Keratinocyte (primary cell): Measurements from ENCODE around the gene WNT8A. TPM values are rescaled to one million over a fixed set of nuclear protein-coding genes. Genes with fewer than 3 reads are reported as not detected.

ENCODE experiments used
- DNase-seq: peaks from one replicate; pipeline ENCODE4 v3.0.0-alpha.2; 2011; ENCODE audit warnings: low read depth, missing footprints, low spot score
- FAIRE-seq: peaks from 2 replicates; lab custom pipeline; 2011; peaks lifted over from hg19 to GRCh38; lab: Jason Lieb, UNC
- H2AFZ ChIP-seq: 2 replicates; pipeline ENCODE4 v1.6.0; 2012; ENCODE audit warnings: low read length, control low read depth, inconsistent platforms; ENCODE audit not compliant: control insufficient read depth
- H3K27ac ChIP-seq: 2 replicates; pipeline ENCODE4 v1.5.1; 2011; ENCODE audit warnings: low read length; ENCODE audit not compliant: control insufficient read depth, insufficient read depth
- H3K27me3 ChIP-seq: 3 replicates; pipeline ENCODE4 v1.6.0; 2011; ENCODE audit warnings: low read length; ENCODE audit not compliant: control insufficient read depth, insufficient read depth; ENCODE audit errors: extremely low read depth
- H3K36me3 ChIP-seq, 2 experiments: 2 replicates in 1 of 2; 3 replicates in 1 of 2; pipeline ENCODE4 v1.5.1; 2011; ENCODE audit warnings: low read length in 2 of 2, mild to moderate bottlenecking in 1 of 2; ENCODE audit not compliant: control insufficient read depth in 2 of 2, insufficient read depth in 2 of 2; ENCODE audit errors: extremely low read depth in 1 of 2
- H3K4me1 ChIP-seq: 3 replicates; pipeline ENCODE4 v1.5.1; 2011; ENCODE audit warnings: low read length; ENCODE audit not compliant: control insufficient read depth, insufficient read depth; ENCODE audit errors: extremely low read depth
- H3K4me2 ChIP-seq: 3 replicates; pipeline ENCODE4 v1.6.0; 2011; ENCODE audit warnings: low read depth, low read length; ENCODE audit not compliant: control insufficient read depth, insufficient read depth; ENCODE audit errors: extremely low read depth
- H3K4me3 ChIP-seq, 3 experiments: fragments of 200-600 bp in 1 of 3; sonication (generic) in 1 of 3; 2 replicates in 2 of 3; 3 replicates in 1 of 3; pipeline ENCODE4 v1.5.1; 2011 to 2016; ENCODE audit warnings: low read length in 3 of 3, mild to moderate bottlenecking in 3 of 3, control low read depth in 2 of 3, inconsistent platforms in 1 of 3, low read depth in 1 of 3, mixed read lengths in 1 of 3, mixed run types in 1 of 3, moderate library complexity in 1 of 3; ENCODE audit not compliant: control insufficient read depth in 2 of 3, insufficient read depth in 2 of 3; ENCODE audit errors: extremely low read depth in 1 of 3
- H3K79me2 ChIP-seq: 2 replicates; pipeline ENCODE4 v1.6.0; 2012; ENCODE audit warnings: low read length; ENCODE audit not compliant: control insufficient read depth, insufficient read depth
- H3K9ac ChIP-seq: 3 replicates; pipeline ENCODE4 v1.6.0; 2011; ENCODE audit warnings: low read length; ENCODE audit not compliant: control insufficient read depth, insufficient read depth; ENCODE audit errors: extremely low read depth
- H3K9me1 ChIP-seq: 3 replicates; pipeline ENCODE4 v1.6.0; 2011; ENCODE audit warnings: low read length; ENCODE audit not compliant: control insufficient read depth, insufficient read depth; ENCODE audit errors: extremely low read depth
- H3K9me3 ChIP-seq: 2 replicates; pipeline ENCODE4 v1.5.1; 2012; ENCODE audit warnings: low read depth, low read length; ENCODE audit not compliant: control insufficient read depth
- H4K20me1 ChIP-seq: 3 replicates; pipeline ENCODE4 v1.6.0; 2011; ENCODE audit warnings: low read length; ENCODE audit not compliant: control insufficient read depth, insufficient read depth; ENCODE audit errors: extremely low read depth
- CTCF ChIP-seq, 3 experiments: IDR thresholded peaks in 1 of 3; conservative IDR thresholded peaks in 1 of 3; optimal IDR thresholded peaks in 1 of 3; 2 replicates in 2 of 3; 3 replicates in 1 of 3; pipeline versions ENCODE3 to v1.5.1; 2011; ENCODE audit warnings: low read length in 3 of 3, mild to moderate bottlenecking in 3 of 3, moderate library complexity in 2 of 3, control low read depth in 1 of 3, inconsistent platforms in 1 of 3; ENCODE audit not compliant: insufficient read depth in 2 of 3; ENCODE audit errors: extremely low read depth in 1 of 3
- EZH2 ChIP-seq: IDR thresholded peaks from one replicate; pipeline ENCODE4 v1.6.1; 2012; ENCODE audit warnings: inconsistent platforms, mild to moderate bottlenecking, low read length, moderate library complexity
- dilution Hi-C: fragments of 300-500 bp; cut with MboI; formaldehyde crosslinking; loops from one replicate; pipeline ENCODE4 v1.7.0; 2020; ENCODE audit warnings: low sequenced_read_pairs; ENCODE audit not compliant: extremely low pct_ligation_motif_present
- polyA plus RNA-seq, 5 experiments: library from polyadenylated mRNA; depleted of rRNA in 3 of 5; stranded (reverse) in 3 of 5; stranded (forward) in 1 of 5; unstranded in 1 of 5; fragments of >200 nt; gene quantifications; 1 replicate in 1 of 5; 2 replicates in 3 of 5; 3 replicates in 1 of 5; pipeline versions ENCODE4 v1.2.1 to v1.2.3, GENCODE V29; 2011 to 2012; ENCODE audit warnings: missing spikeins in 2 of 5, low read depth in 1 of 5, low replicate concordance in 1 of 5

WNT8A gene
- polyA plus RNA-seq, 1 donor (not counting 4 experiments of a cell fraction or from before 2014, with no cell fraction given), result not detected

DNA sequence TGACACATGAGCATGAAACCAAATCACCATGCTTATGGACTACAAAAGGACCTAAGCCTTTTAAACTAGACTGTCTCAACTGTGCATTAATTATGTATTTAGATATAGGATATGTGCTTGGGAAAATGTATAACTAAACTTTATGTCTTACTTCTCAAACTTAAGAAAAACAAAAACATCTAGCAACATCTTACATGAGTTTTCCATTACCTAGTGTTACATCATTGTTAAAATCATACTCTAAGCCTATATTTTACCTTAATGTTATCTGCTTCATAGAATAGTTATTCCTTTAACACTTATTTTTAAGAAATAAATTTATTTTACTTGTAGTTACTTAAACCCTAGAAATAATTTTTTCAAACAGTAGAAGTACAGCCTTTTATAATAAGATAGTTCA, 31.4 kb downstream of the WNT8A start:
- no peak for TF ChIP-seq EZH2
- no peak for TF ChIP-seq CTCF (optimal IDR thresholded peaks at IDR 0.05 in 1 of 3, IDR thresholded peaks at IDR 0.05 in 1 of 3, conservative IDR thresholded peaks at IDR 0.05 in 1 of 3; ENCODE audit: extremely low read depth in 1 of 3, insufficient read depth in 2 of 3, low read length in 3 of 3)
- no peaks in the 10 kb centered on the region for H3K79me2 ChIP-seq
- H3K9me1 ChIP-seq, result no peaks in the 10 kb centered on the region
- H3K4me1 ChIP-seq, result no peaks in the 10 kb centered on the region
- FAIRE-seq (no peak), DNase-seq (no peak)
- H4K20me1 ChIP-seq, result no peaks in the 10 kb centered on the region
- H3K4me2 ChIP-seq, result no peak overlapping the region
- H3K9ac ChIP-seq, result no peak overlapping the region
- H3K9me3 ChIP-seq, result no peaks in the 10 kb centered on the region
- H2AFZ ChIP-seq, result no peak overlapping the region
- no peak overlapping the region for H3K4me3 ChIP-seq
- no peaks in the 10 kb centered on the region for H3K36me3 ChIP-seq
- dilution Hi-C loops, result no loop called here
- no peaks in the 10 kb centered on the region for H3K27me3 ChIP-seq
- no peak overlapping the region for H3K27ac ChIP-seq

DNA sequence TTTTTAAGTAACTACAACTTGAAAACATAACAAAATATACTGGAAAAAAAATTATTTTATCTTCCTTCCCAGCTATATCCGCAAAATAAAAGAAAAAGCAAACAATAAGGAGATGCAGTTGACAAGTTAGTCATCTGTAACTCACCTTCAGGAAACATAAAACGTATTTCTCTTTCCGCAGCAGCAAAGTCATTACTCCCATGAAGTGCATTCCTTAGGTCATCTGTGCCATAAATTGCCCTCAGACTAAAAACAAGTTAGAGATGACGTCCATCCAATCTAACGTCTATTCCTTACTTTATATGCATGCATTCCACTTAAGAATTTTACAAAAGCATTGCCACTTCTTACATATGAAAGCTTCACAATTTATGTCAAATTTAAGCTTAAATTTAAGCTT, 44.5 kb downstream of the WNT8A start:
- Histone ChIP-seq H3K36me3 (no peaks in the 10 kb centered on the region), H3K27me3 (no peaks in the 10 kb centered on the region), H3K4me3 (no peak overlapping the region), H3K4me2 (no peak overlapping the region), H3K4me1 (no peaks in the 10 kb centered on the region), H2AFZ (no peak overlapping the region), H3K9ac (no peak overlapping the region), H4K20me1 (no peaks in the 10 kb centered on the region), H3K9me3 (no peaks in the 10 kb centered on the region), H3K9me1 (no peaks in the 10 kb centered on the region), H3K79me2 (no peaks in the 10 kb centered on the region), H3K27ac (no peak overlapping the region)
- dilution Hi-C loops, result no loop called here
- no peak for DNase-seq
- no peak for FAIRE-seq
- TF ChIP-seq CTCF (optimal IDR thresholded peaks at IDR 0.05 in 1 of 3, IDR thresholded peaks at IDR 0.05 in 1 of 3, conservative IDR thresholded peaks at IDR 0.05 in 1 of 3; ENCODE audit: extremely low read depth in 1 of 3, insufficient read depth in 2 of 3, low read length in 3 of 3), result no peak
- no peak for TF ChIP-seq EZH2
